COLO668 (cell line): ENCODE data around the gene PDLIM3.
"Not testable (repeated sequence)": the region's sequence is repeated elsewhere in the genome, so short reads cannot be mapped to it uniquely, and the experiment has no call there.

Experiments used
- DNase-seq: peaks from one replicate; lab custom pipeline; 2025; ENCODE audit not compliant: unreplicated experiment; lab: John Stamatoyannopoulos, UW

The PDLIM3 gene

DNA sequence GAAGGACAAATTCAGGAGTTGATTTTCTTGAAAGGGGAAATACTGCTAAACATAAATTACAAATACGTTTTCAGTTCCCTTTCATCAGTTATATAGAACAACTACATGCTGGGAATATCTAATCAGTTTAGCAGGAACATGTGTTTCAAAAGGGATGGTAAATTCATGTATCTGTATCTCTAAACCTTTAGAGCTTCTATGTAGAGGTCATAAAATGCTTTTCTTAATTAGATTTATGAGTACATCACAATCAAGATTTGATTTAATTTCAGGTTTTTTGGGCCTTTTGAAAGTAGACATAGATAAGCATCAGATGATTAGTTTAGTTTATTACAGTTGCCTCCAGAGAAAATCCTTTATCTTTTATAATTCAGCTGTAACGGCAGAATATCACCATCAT is 12.9 kb downstream of the PDLIM3 start:
- DNase-seq: no peak

DNA sequence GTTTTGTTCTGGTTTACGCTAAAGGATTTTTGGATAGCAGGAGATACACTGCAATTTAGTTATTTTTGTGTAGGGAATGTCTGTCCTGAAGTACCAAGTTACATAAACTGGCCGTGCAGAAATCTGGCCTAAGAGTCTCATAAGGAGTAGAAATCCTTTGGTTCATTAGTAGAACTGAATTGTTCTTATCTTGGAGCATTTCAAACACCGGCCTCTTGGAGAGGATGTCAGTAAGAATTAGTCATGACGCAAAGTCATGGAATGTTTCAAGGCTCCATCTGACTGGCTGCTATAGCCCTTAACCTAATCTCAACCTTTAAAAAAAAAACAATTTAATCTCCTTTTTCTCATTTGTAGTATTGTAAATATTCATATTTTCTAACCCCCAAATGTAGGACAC is 15.2 kb downstream of the PDLIM3 start:
- DNase-seq: no peak

DNA sequence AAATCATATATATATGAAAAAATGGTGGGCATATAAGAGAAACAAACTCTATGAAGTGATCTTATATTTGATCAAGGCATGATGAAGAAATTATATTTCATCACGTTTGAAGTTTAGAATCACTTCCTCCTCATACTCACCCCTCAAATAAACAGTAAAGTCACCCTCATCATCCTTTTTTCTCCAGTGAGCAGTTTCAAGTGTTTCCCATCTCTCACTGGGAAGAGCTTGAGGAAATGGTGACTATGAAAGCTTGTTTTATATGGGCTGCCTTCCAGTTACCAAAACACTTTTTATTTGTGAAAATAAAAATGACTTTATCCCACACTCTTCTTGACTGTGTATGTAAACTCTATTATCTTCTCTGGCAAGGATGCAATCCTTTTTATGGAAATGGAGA is 16.8 kb downstream of the PDLIM3 start:
- DNase-seq: no peak

DNA sequence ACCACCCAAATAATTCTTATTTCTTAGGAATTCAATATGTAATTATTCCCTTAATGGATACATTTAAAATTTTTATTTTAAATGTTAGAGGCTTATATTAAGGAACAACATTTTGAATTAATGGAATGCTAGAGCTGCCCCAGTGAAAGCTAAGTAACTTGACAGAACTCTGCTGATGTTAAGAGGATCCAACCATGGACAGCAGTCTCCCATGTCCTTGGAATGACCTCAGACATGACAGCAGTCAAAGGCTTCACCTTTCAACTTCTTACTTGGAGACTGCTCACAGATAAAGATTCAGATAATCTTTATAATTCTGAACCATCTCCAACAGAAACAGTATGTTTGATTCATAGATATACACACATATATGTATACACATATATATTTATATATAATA is 17.2 kb downstream of the PDLIM3 start:
- no peak for DNase-seq

DNA sequence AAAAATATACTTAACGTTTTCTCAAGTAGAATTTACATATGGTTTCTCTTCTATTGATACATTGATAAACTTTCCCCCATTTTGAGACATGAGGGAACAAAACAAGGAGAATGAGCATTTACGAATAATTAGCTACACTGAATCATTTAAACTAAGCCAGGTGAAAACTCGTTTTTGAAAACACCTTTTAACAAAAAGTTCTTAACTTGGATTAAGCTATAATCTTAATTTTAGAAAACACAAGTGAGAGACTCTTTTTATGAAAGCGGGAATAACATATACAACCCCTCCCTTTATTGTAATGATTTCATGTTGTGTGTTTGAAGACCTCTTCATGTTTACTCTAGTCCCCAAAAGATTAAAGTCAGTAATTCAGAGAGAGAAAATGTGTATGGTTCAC is 20.1 kb downstream of the PDLIM3 start:
- DNase-seq: no peak

DNA sequence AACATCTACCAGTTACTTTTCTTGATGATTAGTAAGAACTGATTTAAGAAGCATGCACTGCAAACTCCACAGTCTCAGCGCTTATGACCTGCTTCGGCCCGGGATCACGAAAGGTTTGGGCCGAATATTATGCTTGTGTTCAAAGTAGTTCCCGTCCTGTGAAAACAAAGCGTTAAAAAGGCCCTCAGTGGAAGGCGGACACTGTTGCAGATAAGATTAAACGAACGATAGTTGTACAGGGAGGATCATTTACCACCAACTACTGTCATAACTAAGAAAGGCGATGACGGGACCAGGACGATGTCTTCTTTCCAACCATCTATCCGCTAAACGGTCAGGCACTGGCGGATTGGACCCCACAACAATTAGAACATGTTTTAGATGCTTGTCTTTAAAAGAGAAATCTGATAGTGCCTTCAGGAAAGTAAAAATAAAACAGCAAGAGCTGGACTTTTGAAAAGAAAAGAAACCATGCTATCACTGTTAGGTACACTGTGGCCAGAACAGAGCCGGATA is 21.1 kb downstream of the PDLIM3 start:
- DNase-seq: no peak

DNA sequence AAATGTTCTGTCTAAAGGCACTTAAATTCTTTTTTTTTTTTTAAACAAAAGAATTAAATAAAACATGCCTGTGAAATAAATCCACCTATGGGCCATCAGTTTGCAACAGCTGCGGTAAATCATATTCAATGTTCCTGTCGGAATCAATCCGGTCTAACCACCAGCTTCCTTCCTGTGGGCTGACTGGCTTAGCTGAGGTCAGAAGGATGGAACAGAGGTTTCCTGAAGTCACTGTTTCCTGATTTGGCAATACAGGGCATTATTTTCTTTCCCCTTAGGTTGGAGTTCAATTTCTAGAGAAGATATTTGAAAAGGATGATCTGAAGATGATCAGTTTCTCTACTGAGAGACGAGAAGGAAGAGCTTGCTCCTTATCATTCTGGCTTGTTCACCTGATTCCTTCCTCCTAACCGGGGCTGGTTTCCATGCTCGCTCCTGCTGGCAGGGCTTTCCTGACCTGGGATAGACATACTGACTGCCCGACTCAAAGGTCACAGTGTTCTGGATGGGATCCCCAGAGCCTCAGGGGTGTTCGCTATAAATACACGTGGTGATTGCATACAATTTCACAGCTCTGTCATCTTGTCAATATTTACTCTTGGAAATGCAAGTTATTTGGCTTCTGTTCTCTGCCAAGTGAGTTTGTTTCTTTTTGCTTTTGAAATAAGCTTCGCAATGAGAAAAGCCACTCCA is 21.7 kb downstream of the PDLIM3 start:
- DNase-seq: peak; percentile 41

DNA sequence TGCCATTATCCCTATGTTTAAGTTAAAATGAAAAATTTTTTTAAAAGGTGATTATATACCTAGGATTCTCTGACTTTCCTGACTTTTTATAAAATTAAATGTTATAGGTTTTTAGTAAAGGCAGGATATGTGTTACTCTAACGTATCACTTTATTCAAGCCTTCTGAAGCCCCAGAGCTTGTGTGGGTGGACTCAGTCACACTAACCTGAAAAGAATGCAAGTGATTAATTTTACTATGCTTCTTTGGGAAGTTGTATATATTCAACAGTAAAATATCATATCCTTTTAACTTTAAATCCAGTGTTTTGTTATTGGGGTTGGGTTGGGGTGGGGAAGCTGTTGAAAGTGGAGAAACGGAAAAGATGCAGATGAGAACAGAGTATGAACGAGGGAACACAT is 22.8 kb downstream of the PDLIM3 start:
- DNase-seq: no peak

DNA sequence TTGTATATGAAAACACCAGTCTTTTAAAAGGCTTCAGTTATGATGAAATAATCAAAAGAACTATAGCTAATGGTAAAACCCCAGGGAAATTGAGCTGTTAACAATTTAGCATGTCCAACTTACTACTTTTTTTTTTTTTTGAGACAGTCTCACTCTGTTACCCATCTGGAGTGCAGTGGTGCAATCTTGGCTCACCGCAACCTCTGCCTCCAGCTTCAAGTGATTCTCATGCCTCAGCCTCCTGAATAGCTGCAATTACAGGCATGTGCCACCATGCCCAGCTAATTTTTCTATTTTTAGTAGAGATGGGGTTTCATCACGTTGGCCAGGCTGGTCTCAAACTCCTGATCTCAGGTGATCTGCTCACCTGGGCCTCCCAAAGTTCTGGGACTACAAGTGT is 24.1 kb downstream of the PDLIM3 start:
- DNase-seq: not testable (repeated sequence)

DNA sequence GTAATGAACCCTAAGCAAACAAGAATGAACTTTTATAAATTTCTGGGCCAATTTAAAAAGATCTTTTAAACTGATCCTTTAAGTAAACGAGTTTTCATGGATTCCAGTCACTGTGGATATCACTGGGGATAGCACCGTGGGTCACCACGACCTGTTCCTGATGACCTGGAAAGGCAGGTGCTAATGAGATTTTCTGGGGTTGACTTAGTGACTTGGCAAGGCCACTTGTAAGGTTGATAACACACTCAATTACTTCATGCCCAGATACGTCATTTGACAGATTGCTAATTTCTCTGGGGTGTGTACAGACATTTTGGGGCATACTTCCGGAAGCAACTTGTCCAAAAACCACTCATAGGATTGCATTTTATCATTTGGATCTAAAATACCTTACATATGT is 24.5 kb downstream of the PDLIM3 start:
- no peak for DNase-seq

DNA sequence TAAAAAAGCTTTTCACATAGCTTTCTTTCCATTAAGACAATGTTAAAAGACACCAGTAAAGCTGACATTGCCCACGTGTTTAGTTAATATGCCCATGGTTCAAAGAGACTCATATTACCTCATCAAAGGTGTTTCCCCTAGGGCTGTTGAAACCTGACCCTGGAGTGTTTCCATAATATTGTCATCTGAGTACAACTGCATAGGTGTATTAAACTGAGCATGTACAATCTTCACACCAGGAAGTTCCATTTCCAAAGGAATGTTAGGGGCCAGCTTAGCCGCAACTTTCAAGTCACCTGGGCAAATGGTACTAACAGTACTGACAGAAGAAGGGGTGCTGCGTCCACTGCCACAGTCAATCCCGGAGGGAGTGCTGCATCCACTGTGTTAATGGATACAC is 27.1 kb downstream of the PDLIM3 start:
- peak; percentile 59 for DNase-seq

DNA sequence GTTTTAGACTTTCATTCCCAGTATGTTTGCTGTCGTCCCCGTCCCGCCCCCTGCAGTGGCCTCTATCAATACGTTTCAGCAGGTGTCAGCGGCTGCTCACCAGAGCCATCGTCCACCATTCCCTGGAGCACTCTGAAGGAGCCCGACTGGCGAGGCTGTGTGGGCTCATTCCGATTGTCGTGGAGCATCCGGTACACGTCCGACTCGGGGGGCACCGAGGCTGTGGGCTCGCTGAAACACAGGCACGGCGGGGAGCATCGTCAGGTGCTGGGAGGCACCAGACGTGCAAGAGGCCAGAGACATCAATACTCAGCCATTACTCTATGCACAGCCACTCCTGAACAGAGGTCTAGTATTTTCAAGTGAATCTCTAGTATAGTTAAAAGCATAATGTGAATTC is 28.9 kb downstream of the PDLIM3 start:
- no peak for DNase-seq

DNA sequence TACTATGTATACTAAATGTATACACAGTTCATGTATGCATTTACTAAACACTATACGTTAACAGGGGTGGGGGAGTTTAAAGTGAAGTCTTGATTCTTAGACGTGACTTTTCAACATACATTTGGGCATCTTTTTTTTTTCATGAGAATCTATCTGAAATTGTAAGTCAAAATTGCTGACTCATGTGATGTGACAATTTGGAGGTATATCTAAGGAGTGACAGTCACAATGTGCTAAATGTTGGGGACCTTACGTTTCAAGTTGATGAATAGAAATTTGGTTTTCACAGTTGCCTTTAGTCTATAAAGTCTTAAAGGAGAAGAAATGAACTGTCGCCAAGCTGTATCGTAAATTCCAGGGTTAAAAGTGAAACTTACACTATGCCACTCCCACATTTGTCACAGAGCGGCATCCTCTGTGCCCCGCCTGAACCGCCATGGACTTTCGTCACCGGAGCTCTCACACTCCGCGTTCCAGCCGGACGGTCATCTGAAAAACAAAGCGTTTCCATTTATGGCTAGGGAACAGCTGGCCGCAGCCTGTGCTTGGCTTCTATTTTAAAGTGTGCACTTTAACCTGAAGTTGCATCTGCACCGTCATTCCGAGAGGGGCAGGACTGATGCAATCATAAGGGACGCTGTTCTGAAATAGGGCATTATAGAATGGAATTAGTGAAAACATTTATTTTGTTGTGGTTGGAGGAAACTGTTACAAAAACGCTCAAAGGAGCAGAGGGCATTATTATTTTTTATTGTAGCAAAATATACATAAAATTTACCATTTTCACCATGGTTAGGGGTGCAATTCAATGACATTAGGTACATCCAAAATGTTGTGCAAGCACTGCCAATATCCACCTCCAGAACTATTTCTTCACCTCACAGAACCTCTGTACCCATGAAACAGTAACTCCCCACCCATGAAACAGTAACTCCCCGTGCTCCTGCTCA is 30.9 kb downstream of the PDLIM3 start:
- peak; percentile 76 for DNase-seq

DNA sequence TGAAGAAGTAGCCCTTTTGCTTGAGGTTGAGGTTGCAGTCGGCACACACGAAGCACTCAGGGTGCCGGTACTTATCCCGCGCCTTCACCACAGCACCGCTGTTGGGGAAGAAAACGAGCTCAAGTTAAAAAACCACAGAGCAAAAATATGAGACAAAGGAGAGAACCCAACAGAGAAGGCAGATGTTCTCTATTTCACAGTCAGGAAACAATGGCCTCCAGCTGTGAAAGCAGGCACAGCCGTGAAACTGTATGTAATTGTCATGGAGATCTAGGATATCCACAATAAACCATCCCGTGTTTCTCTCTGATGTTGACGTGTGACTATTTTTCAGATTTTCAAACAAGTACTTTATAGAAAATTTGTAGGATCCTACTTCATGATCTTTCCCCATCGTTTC is 32.9 kb downstream of the PDLIM3 start:
- peak; percentile 10 for DNase-seq

DNA sequence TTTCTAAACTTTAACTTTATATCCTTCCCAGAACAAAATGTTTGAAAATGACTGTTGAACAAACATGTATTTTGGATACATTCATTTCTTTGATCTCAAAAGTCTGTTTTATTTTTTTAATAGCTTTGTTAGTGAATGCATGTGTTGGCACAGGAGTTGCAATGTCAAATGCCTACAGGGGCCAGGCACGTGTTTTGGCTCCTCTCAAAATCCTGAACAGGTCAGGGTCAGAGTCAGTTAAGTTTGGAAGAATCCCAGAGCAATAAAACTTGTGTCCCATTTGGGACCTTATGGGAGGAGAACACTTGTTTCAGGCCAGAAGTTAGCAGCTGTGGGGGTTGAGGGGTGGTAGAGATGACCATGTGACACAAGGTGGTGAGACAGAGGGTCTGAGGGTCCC is 34.7 kb downstream of the PDLIM3 start:
- DNase-seq: no peak

DNA sequence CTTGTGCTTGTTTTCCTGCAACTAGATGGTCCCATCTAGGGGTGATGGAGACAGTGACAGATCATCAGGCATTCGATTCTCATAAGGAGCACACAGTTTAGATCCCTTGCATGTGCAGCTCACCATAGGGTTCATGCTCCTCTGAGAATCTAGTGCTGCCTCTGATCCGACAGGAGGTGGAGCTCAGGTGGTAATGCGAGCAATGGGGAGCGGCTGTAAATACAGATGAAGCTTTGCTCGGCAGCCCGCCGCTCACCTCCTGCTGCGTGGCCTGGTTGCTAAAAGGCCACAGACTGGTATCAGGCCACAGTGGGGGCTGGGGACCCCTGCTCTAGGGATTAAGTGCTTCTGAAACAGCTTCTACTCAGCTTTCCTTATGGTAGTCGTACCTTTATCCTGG is 35.3 kb downstream of the PDLIM3 start:
- DNase-seq: no peak

DNA sequence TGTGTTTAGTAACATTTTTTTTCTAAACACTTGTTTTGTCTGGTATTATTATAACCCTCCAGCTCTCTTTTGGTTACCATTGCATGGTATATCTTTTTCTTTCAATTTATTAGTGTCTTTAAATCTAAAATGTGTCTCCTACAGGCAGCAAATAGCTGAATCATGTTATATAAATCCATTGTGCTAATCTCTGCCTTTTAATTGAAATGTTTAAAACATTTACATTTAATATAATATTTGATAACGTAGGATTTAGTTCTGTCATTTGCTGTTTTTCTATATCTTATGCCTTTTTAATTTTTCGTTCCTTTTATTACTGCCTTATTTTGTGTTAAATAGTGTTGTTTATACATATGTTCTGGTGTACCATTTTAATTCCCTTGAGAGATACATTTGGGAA is 46.7 kb downstream of the PDLIM3 start:
- DNase-seq: no peak

DNA sequence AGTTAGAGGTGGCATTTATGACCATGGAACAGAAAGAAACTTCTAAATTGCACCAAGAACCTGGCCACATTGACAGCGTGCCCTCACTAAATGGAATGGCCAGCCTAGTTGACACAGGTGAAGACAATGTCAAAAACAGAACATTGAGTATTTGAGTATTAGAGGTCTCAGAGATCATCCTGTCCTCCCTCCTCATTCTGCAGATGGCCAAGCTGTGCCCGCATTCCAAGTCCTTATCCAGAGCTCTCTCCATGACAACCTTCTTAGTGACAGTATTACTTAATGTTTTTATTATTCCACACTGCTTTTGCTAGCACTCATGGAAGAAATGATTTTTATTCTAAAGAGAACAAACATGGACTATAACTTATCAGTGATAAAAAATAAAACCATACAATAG is 53.9 kb downstream of the PDLIM3 start:
- no peak for DNase-seq

DNA sequence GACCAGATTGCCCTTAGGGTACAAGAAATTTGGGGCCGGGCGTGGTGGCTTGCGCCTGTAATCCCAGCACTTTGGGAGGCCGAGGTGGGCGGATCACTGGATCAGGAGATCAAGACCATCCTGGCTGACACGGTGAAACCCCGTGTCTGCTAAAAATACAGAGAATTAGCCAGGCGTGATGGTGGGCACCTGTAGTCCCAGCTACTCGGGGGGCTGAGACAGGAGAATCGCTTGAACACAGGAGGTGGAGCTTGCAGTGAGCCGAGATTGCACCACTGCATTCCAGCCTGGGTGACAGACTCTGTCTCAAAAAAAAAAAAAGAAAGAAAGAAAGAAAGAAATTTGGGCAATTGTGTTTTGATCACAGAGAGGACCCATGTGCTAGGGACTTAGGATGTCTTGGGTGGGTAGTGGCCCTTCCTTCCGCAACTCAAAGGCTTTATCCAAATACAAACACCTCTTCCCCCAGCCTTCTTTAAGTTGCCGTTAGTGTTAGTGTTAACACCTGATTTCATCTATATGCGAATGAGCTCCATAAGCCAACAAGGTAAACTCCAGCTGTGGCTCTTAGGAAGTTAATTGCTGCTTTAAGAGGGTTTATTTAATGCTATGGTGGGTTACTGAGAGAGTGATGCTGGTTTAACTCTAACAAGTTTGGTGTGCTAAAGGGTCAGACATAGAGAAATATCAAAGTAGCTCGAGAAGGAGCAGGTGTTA is 55.1 kb downstream of the PDLIM3 start:
- no peak for DNase-seq

DNA sequence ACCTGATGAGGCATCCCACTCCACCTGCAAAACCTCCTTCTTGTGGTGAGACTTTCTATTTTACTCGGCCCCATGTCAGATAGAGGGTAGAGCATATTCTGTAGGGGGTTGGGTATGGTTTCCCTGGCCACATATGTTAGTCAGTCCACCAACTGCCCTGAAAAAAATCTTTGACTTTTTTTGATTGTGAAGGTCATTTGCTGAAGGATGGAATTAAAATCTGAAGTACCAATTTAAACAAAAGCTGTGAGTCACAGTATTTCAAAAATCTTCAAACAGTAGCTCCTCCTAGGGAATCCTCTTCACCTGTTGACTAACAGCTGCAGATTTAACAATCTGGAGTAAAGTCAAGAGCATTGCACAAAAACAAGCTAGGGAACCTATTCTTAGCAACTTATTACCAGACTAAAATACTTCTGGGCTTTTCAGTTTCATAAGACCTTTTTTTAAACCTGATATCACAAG is 55.8 kb downstream of the PDLIM3 start:
- DNase-seq: no peak

DNA sequence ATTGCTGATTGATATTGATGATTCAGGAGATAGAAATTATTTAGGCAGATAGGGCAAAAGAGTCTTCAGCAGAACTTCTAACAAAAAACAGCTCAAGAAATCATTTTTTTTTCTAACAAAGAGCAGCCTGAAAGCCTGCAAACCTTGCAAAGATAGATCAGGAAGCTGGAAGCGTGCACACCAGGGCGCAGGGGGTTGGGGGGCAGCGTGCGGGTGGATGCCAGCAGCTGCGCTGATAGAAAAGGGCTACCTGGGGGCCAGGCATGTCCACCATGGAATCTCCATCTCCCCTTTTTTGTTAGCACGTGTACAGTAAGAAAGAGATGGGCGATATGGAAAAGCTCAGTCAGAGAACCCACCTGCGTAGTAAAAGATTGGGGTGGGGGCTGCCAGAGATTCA is 62.1 kb downstream of the PDLIM3 start:
- DNase-seq: no peak
